PC-9 (cell line): Measurements from ENCODE around the gene MYO1H.

Experiments
- CTCF ChIP-seq: fragments of 200-600 bp; sonication (generic); conservative IDR thresholded peaks from 2 replicates; pipeline ENCODE4 v1.6.1; 2017; ENCODE audit warnings: mixed run types, antibody characterized with exemption, mild to moderate bottlenecking, moderate library complexity
- EZH2 ChIP-seq: fragments of 200-600 bp; sonication (generic); IDR thresholded peaks from 2 replicates; pipeline ENCODE4 v1.8.0; 2017; ENCODE audit warnings: antibody characterized with exemption, low read depth

DNA sequence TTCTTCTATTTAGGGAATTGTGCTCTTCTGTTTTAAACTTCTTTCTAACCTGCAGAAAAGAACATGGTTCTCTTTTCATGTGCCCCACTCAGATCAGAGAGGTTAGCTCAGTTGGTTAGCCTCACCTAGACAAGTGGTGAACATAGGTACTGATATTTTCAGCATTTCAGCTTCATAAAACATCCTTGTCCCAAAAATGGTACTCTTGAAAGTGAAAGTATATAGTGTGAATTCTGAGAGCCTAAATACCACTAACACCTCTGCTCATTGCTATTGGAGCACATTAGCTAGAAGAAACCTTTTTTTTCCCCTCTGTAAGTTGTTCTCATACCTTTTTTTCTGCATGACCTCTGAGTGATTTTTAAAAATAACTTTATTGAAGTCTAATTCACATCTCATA, 147.3 kb downstream of the MYO1H start:
- TF ChIP-seq EZH2 (no peak), CTCF (no peak)
